Mesothelial cell of epicardium (in vitro differentiated cells): ENCODE results near the gene POU5F1. TPM values are rescaled to one million over a fixed set of nuclear protein-coding genes. Genes with fewer than 3 reads are reported as not detected.

Source experiments
- DNase-seq, 2 experiments: peaks; one replicate each; pipeline ENCODE4 v3.0.0; 2021; ENCODE audit warnings: low spot score in 2 of 2; ENCODE audit not compliant: unreplicated experiment in 2 of 2
- H3K27ac Mint-ChIP-seq: 2 replicates; pipeline ENCODE4 v1.8.0; 2021; ENCODE audit warnings: mixed read lengths
- H3K27me3 Mint-ChIP-seq: 2 replicates; pipeline ENCODE4 v1.8.0; 2021; ENCODE audit warnings: low read depth, mixed read lengths
- H3K36me3 Mint-ChIP-seq: 2 replicates; pipeline ENCODE4 v1.8.0; 2021; ENCODE audit warnings: mixed read lengths
- H3K4me1 Mint-ChIP-seq: 2 replicates; pipeline ENCODE4 v1.8.0; 2021; ENCODE audit warnings: mixed read lengths
- H3K4me3 Mint-ChIP-seq: 2 replicates; pipeline ENCODE4 v1.8.0; 2021; ENCODE audit warnings: mild to moderate bottlenecking, moderate library complexity, mixed read lengths
- H3K9me3 Mint-ChIP-seq: 2 replicates; pipeline ENCODE4 v1.8.0; 2021; ENCODE audit warnings: mixed read lengths
- total RNA-seq: library from RNA; stranded (reverse); gene quantifications from 3 replicates; pipeline ENCODE4 v1.2.1, GENCODE V29; 2021
- TF ChIP-seq, protein P1 (sequence below): fragments of 200-600 bp; sonication (generic); IDR thresholded peaks from one replicate; pipeline ENCODE4 v1.5.0; 2021; ENCODE audit warnings: antibody characterized with exemption; ENCODE audit not compliant: unreplicated experiment

The POU5F1 gene
- total RNA-seq, 1 donor from 2014 or later = not detected

- no peak for DNase-seq
- TF ChIP-seq, protein P1, sequence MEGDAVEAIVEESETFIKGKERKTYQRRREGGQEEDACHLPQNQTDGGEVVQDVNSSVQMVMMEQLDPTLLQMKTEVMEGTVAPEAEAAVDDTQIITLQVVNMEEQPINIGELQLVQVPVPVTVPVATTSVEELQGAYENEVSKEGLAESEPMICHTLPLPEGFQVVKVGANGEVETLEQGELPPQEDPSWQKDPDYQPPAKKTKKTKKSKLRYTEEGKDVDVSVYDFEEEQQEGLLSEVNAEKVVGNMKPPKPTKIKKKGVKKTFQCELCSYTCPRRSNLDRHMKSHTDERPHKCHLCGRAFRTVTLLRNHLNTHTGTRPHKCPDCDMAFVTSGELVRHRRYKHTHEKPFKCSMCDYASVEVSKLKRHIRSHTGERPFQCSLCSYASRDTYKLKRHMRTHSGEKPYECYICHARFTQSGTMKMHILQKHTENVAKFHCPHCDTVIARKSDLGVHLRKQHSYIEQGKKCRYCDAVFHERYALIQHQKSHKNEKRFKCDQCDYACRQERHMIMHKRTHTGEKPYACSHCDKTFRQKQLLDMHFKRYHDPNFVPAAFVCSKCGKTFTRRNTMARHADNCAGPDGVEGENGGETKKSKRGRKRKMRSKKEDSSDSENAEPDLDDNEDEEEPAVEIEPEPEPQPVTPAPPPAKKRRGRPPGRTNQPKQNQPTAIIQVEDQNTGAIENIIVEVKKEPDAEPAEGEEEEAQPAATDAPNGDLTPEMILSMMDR = no peak
- peaks cover 3% of the 10 kb centered on the region for H3K27me3 Mint-ChIP-seq
- no peaks in the 10 kb centered on the region for H3K4me1 Mint-ChIP-seq
- H3K9me3 Mint-ChIP-seq = no peaks in the 10 kb centered on the region
- no peak overlapping the region for H3K4me3 Mint-ChIP-seq
- no peak overlapping the region for H3K27ac Mint-ChIP-seq
- H3K36me3 Mint-ChIP-seq = no peaks in the 10 kb centered on the region
Measured at GRCh38 chr6:31180500-31180899, 10.0 kb upstream of the POU5F1 start.

DNA sequence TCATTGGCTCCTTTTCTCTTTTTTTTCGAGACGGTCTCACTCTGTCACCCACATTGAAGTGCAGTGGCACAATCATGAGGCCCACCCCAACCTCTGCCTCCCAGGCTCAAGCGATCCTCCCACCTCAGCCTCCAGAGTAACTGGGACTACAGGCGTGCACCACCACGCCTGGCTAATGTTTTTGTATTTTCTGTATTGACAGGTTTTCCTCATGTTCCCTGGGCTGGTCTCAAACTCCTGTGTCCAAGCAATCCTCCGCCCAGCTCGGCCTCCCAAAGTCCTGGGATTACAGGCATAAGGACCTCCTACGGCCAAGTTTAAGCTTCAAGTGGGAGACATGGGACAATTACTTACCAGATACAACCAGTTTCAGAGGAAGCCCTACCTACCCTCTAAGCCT, 9.4 kb upstream of the POU5F1 start:
- Mint-ChIP-seq H3K27ac (no peak overlapping the region), H3K36me3 (no peaks in the 10 kb centered on the region)

DNA sequence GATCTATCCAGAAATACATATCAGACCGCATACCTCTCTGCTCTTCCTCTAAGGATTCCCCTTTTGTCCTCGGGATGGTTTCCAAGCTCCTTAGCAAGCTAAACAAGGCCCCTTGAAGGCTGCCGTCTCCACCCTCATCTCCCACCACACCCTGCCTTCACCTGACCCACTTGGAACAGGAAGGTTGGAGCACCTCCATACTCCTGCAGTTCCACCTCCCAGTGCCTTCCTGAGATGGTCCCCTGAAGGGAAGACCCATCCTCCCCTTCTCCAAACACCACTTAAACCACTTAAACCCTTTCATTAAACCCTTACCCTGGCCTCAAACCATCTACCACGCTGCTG, 8.5 kb upstream of the POU5F1 start:
- H3K27me3 Mint-ChIP-seq = peaks cover 3% of the 10 kb centered on the region
- H3K4me1 Mint-ChIP-seq = no peaks in the 10 kb centered on the region
- H3K9me3 Mint-ChIP-seq = no peaks in the 10 kb centered on the region
- TF ChIP-seq, protein P1 = no peak
- DNase-seq = no peak
- no peaks in the 10 kb centered on the region for H3K36me3 Mint-ChIP-seq
- no peak overlapping the region for H3K4me3 Mint-ChIP-seq
- no peak overlapping the region for H3K27ac Mint-ChIP-seq

More for the DNA sequence above, 9.4 kb upstream of the POU5F1 start:
- H3K27me3 Mint-ChIP-seq = peaks cover 3% of the 10 kb centered on the region
- TF ChIP-seq, protein P1 = no peak
- H3K9me3 Mint-ChIP-seq = no peaks in the 10 kb centered on the region
- H3K4me1 Mint-ChIP-seq = no peaks in the 10 kb centered on the region
- no peak for DNase-seq
- H3K4me3 Mint-ChIP-seq = no peak overlapping the region

- no peak overlapping the region for H3K4me3 Mint-ChIP-seq
- no peaks in the 10 kb centered on the region for H3K4me1 Mint-ChIP-seq
- H3K36me3 Mint-ChIP-seq = no peaks in the 10 kb centered on the region
- H3K27ac Mint-ChIP-seq = no peak overlapping the region
- H3K9me3 Mint-ChIP-seq = no peaks in the 10 kb centered on the region
- TF ChIP-seq, protein P1 = no peak
- no peak for DNase-seq
- peaks cover 3% of the 10 kb centered on the region for H3K27me3 Mint-ChIP-seq
Measured at GRCh38 chr6:31178143-31179041, 7.9 kb upstream of the POU5F1 start.

GRCh38 chr6:31175971-31176370, 5.5 kb upstream of the POU5F1 start:
- TF ChIP-seq, protein P1 = no peak
- Mint-ChIP-seq H3K4me3 (no peak overlapping the region), H3K4me1 (no peaks in the 10 kb centered on the region), H3K36me3 (no peaks in the 10 kb centered on the region), H3K27ac (no peak overlapping the region), H3K27me3 (peaks cover 12% of the 10 kb centered on the region), H3K9me3 (no peaks in the 10 kb centered on the region)
- DNase-seq = no peak
